ENCODE data around the gene LYSMD1.

LYSMD1 gene

DNA sequence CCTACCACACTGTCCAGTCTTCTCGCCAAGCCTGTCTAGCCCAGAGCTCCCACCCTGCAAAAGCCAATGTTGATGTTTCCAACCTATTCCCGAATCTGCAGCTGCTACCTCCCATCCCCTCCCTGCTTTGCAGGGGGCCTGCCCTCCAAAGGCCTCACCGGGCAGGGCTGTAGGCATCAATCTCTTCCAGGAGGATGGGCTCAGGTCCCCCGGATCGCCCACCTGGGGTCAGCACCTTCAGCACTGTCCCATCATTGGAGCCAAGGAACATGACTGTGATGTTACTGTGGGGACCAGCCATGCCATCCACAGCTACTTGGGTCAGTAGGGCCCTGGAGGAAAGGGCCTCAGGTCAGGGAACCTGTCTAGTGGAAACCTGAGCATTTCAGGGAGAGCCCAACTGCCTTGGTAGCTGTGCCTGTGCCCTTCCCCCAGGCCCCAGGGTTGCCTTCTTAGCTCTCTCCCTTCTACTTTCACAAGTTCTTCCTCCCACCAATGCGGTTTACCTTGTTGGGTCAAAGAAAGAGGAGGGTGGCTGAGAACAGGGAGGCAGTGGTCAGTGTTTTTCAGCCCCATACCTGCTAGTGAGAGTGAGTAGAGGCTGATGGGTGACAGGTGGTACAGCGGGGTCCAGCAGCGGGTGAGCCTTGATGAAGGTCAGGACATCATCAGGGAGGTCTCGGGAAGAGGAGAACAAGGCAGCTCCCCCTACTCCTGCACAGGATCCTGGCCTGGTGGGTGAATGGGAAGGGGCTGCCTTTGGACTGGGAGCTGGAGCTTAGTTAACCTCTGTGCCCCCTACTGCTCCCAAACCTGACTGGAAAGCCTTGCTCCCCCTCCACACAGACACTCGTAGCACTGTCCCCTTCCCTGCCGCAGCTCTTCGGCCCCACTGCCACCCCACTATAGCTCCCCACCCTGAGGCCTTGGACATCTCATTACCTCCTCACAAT, 30.0 kb downstream of the LYSMD1 start:
- peak; percentile 32 for DNase-seq

DNA sequence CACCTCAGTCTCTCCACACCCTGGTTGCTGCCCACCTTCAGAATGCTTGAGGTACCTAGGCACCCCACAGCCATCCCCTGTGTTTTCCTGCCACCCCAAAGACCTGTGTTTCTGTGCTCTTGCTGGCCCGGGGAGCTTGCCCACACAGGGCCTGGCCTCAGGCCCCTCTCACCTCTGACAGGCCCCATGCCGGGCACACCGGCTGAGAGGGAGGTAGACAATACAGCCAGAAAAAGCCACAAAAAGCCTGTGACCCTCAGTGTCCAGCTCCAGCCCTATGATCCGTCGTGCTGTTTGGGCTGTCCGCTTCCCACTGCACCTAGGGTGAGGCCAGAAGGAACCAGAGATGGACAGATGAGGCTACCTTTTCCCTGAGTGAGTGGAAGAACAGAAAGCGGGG, 30.7 kb downstream of the LYSMD1 start:
- DNase-seq = no peak

DNA sequence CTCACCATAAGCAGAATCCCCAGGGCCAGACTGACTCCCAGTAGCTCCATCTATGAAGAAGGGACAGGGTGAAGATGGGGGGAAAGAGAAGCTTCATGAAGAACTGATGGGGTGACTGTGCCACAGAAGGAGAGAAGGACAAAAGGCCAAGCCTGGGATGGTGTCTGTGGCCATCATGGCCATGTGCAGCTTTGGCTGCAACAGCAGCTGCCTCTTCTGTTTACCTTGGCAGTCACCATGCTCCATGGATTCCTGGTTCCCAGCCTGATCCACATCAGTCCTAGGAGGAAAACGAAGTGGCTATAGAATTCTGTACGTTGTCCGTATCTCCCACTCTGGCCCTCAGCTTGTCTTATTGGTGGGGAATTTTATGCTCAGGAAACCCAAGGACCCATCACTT, 31.3 kb downstream of the LYSMD1 start:
- no peak for DNase-seq

DNA sequence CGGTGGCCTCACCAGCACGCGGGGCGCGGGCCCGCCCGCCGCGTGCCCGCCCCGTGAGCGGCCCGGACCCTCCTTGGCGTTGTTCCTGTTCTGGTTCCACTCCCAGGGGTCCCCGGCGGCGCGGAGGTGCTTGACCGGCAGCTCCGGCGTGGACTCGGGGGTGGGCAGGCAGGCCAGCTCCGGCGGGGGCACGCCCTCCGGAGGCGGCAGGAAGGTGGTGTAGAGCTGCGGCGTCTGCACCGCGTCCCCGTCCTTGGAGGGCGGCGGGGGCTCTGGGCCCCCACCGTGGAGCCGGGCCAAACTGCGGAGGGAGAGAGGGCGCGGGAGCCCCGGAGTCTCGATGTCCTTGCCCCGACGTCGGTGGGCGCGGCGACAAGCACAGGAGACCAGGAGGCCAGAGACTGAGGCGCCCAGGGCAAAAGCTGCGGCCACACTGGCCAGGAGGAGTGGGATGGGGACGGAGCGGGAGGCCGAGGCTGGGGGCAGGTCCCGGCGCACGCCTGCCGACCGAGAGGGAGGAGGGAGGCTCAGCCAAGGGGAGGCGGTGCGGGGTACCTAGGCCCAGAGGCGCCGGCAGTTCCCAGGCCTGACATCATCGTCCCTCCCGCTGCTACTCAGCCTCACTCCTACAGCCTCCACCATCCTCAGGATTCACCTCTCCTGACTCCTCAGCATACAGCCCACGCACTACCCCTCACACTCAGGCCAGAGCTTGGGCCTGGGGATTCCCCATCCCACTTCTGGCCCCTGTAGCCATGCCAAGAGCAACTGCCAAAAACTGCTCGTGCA, 32.5 kb downstream of the LYSMD1 start:
- no peak for DNase-seq

DNA sequence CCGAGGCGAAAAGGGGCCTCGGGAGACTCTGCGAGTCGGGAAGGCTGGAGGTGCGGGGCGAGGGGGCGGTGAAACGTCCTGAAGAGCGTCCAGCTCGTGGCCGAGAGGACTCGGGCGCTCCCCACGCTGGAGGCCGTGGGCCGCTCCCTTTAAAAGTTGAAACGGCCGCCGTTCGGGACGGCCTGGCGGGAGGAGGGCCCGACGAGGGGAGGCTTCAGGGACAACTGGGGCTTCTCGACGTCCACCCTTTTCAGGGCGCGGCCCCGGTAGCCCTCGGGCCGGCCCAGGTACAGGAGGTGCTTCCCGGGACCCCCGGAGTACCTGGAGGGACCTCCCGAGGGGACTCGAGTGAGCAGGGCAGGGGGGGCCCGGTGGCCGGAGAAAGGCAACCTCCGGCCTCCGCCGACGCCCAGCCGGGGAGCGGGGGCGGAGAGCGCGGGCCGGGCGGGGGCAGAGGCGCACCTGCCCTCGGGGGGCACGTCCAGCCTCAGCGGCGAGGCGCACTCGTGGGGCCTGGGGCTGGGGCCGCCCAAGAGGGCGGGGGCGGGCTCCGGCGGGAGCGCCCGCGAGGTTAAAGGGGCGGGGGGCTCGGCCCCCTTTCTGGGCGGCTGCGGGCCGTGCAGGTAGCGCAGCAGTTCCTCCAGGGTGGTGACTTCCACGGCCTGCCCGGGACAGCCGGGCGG, 33.2 kb downstream of the LYSMD1 start:
- DNase-seq = no peak

DNA sequence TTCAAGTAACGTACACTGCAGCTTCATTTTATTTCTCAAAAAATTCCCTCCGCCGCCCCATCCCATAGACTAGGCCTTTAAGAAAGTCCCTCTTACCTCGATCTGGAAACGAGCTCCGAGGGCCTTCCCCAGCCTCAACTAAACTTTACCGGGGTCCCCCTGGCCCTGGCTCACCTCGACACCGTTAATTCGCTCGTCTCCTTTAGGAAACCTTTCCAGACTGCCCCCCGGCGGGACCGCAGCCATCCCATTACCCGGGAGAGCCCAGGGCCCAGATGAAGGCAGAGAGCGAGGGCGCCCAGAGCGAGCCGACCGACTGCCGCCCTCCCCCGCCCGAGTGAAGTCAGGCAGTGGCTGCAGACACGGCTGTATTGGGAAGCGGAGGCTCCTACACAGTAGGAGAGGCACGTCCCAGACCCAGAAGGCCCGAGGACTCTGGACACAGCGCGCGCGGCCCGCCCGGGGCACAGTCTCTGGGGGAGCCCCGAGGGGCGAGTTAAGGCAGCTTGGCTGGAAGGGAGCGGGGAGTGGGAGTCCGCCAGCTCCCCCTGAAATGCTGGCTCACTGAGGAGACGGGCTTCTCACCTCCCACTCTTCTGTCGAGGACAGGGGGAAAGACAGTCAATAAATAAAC, 33.9 kb downstream of the LYSMD1 start:
- DNase-seq = no peak

DNA sequence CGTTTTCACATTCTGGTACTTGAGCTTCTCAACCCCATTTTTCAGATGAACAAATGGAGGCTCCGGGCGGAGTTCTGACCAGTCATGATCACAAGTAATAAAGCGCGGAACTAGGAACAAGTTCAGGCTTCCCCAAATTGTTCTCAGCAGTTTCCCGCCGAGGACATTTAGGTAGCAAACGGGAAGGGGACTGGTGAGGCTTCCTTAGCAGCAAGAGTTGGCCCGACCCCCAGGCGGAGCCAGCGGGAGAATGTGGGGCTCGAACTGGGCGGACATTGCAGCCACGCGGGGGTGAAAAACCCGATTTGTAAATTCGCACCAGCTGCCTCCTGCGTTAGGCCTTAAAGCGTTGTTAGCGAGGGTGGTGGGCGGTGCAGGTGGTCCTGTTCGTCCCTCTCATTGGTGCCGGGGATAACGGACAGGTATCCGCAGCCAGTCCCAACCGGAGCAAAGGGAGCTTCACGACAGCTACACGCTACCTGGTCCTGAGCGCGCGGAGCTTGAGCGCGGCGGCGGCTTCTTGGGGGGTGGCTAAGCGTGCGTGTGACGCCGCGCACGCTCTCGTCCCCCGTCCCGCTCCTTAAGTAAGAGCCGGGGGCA, 34.6 kb downstream of the LYSMD1 start:
- peak; percentile 73 for DNase-seq

DNA sequence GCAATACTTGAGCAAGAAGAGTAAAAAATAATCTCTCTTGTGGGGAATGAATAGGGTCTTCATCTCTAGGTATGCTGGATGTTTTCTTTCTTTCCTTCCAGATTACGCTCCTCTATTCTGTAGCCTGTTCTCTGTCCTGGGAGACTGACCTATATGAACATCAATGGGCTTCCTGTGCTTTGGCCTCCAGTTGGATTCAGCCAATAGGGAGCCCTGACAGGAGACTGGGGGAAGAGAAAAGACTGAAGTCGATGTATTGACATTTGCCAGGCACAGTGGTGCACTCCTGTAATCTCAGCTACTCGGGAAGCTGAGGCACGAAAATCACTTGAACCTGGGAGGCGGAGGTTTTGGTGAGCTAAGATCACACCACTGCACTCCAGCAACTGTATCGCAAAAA, 36.9 kb downstream of the LYSMD1 start:
- DNase-seq = no peak

DNA sequence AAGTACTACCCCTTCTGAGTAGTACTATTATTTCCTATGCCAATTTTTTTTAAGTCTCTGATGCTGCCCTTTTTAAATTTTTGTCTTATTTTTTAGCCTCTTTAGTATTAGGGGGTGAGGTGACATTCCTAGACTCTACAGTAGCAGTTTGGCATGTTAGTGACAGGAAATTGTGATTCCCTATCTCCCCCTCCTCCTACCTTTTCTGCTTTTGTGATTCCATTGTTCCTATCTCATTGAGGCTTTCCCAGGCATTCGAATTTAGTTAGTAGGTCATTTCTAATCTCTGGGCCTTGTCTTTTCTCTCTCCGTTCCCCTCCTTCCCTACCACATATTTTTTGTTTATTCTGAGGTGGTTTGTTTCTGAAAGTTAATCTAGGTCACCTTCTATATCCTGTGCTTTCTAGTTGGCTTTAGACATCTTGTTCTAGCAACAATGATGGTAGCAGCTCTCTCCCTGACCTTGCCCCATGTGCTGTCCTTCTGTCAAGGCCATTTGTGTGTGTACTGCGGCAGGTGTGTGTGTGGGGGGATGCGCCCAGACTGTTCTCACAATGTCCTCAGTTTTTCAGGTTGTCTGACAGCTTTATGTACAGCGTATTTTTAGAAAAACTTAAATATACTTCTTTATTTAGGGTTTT, 40.8 kb downstream of the LYSMD1 start:
- DNase-seq = no peak

DNA sequence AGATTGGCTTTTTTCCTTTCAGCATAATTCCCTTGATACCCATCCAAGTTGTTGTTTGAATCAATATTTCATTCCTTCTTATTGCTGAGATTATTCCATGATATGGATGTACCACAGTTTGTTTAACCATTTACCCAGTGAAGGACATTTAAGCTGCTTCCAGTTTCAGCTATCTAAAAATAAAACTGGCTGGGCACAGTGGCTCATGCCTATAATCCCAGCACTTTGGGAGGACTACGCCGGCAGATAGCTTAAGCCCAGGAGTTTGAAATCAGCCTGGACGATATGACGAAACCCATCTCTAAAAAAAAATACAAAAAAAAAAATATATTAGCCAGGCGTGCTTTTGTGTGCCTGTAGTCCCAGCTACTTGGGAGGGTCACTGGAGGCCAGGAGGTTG, 51.8 kb downstream of the LYSMD1 start:
- DNase-seq = no peak
